HG03025 (cell line): ENCODE data around the gene PKHD1.

Source experiments
- ATAC-seq: cut with Tn5 transposase; IDR thresholded peaks from one replicate; pipeline ENCODE4 v1.9.1; 2021; ENCODE audit warnings: mild to moderate bottlenecking, moderate library complexity; ENCODE audit not compliant: unreplicated experiment, low FRiP score

Gene PKHD1

GRCh38 chr6:52104979-52105378 lies 17.6 kb upstream of the PKHD1 start:
- no peak for ATAC-seq

GRCh38 chr6:52103623-52104022 lies 16.2 kb upstream of the PKHD1 start:
- ATAC-seq, result no peak

- no peak for ATAC-seq
Measured at GRCh38 chr6:52102405-52102804, 15.0 kb upstream of the PKHD1 start.

- no peak for ATAC-seq
Measured at GRCh38 chr6:52098721-52099120, 11.3 kb upstream of the PKHD1 start.

- ATAC-seq, result no peak
Measured at GRCh38 chr6:52089758-52090348, 2.4 kb upstream of the PKHD1 start.

- ATAC-seq, result no peak
Measured at GRCh38 chr6:52086741-52087140, 672 bp downstream of the PKHD1 start.

- no peak for ATAC-seq
Measured at GRCh38 chr6:52081237-52081636, 6.2 kb downstream of the PKHD1 start.

- no peak for ATAC-seq
Measured at GRCh38 chr6:52077961-52078625, 9.3 kb downstream of the PKHD1 start.

- ATAC-seq, result no peak
Measured at GRCh38 chr6:52077180-52077884, 10.1 kb downstream of the PKHD1 start.

GRCh38 chr6:52076791-52077179 lies 10.6 kb downstream of the PKHD1 start:
- ATAC-seq, result no peak

GRCh38 chr6:52074716-52075115 lies 12.7 kb downstream of the PKHD1 start:
- no peak for ATAC-seq

- no peak for ATAC-seq
Measured at GRCh38 chr6:52074155-52074554, 13.3 kb downstream of the PKHD1 start.

- no peak for ATAC-seq
Measured at GRCh38 chr6:52065621-52066020, 21.8 kb downstream of the PKHD1 start.

GRCh38 chr6:52063584-52064344 lies 23.6 kb downstream of the PKHD1 start:
- peak; percentile 99 for ATAC-seq

- ATAC-seq, result no peak
Measured at GRCh38 chr6:52061481-52061880, 25.9 kb downstream of the PKHD1 start.

- ATAC-seq, result no peak
Measured at GRCh38 chr6:52059821-52060220, 27.6 kb downstream of the PKHD1 start.

- ATAC-seq, result no peak
Measured at GRCh38 chr6:52055451-52055850, 32.0 kb downstream of the PKHD1 start.

- ATAC-seq, result no peak
Measured at GRCh38 chr6:52053038-52053695, 34.2 kb downstream of the PKHD1 start.

GRCh38 chr6:52050051-52050405 lies 37.4 kb downstream of the PKHD1 start:
- no peak for ATAC-seq

- ATAC-seq, result no peak
Measured at GRCh38 chr6:52049252-52050050, 38.0 kb downstream of the PKHD1 start.
